ENCODE data around the gene MAP3K4. TPM values are rescaled to one million over a fixed set of nuclear protein-coding genes. Genes with fewer than 3 reads are reported as not detected.

The MAP3K4 gene
- total RNA-seq, 1 donor from 2014 or later: 84.3 TPM

GRCh38 chr6:161141173-161141572 lies 149.6 kb downstream of the MAP3K4 start:
- peaks cover 7% of the 10 kb centered on the region for H3K4me1 Mint-ChIP-seq
- DNase-seq (ENCODE audit: low read depth, low spot score): no peak
- no peaks in the 10 kb centered on the region for H3K27me3 Mint-ChIP-seq (ENCODE audit: low read depth)
- peaks cover 33% of the 10 kb centered on the region for H3K36me3 Mint-ChIP-seq (ENCODE audit: low read depth)
- H3K27ac Mint-ChIP-seq (ENCODE audit: unreplicated experiment): no peak overlapping the region
- H3K9me3 Mint-ChIP-seq: no peaks in the 10 kb centered on the region
- H3K4me3 Mint-ChIP-seq: no peak overlapping the region
- no peak for TF ChIP-seq CTCF (conservative IDR thresholded peaks at IDR 0.05)

- no peak for TF ChIP-seq CTCF (conservative IDR thresholded peaks at IDR 0.05)
- Mint-ChIP-seq H3K4me3 (no peak overlapping the region), H3K36me3 (ENCODE audit: low read depth) (peaks cover 36% of the 10 kb centered on the region), H3K4me1 (no peaks in the 10 kb centered on the region), H3K9me3 (no peaks in the 10 kb centered on the region), H3K27ac (ENCODE audit: unreplicated experiment) (no peak overlapping the region), H3K27me3 (ENCODE audit: low read depth) (no peaks in the 10 kb centered on the region)
- no peak for DNase-seq (ENCODE audit: low read depth, low spot score)
Observed at GRCh38 chr6:161142957-161143296, 151.4 kb downstream of the MAP3K4 start.

GRCh38 chr6:161143663-161144430 lies 152.3 kb downstream of the MAP3K4 start:
- Mint-ChIP-seq H3K27me3 (ENCODE audit: low read depth) (no peaks in the 10 kb centered on the region), H3K36me3 (ENCODE audit: low read depth) (peaks cover 40% of the 10 kb centered on the region), H3K4me1 (no peaks in the 10 kb centered on the region), H3K9me3 (no peaks in the 10 kb centered on the region), H3K27ac (ENCODE audit: unreplicated experiment) (no peak overlapping the region), H3K4me3 (no peak overlapping the region)
- TF ChIP-seq CTCF (conservative IDR thresholded peaks at IDR 0.05): no peak
- no peak for DNase-seq (ENCODE audit: low read depth, low spot score)

- no peaks in the 10 kb centered on the region for H3K4me1 Mint-ChIP-seq
- no peaks in the 10 kb centered on the region for H3K27me3 Mint-ChIP-seq (ENCODE audit: low read depth)
- DNase-seq (ENCODE audit: low read depth, low spot score): no peak
- no peak overlapping the region for H3K4me3 Mint-ChIP-seq
- H3K36me3 Mint-ChIP-seq (ENCODE audit: low read depth): peaks cover 24% of the 10 kb centered on the region
- TF ChIP-seq CTCF (conservative IDR thresholded peaks at IDR 0.05): no peak
- no peaks in the 10 kb centered on the region for H3K9me3 Mint-ChIP-seq
- H3K27ac Mint-ChIP-seq (ENCODE audit: unreplicated experiment): no peak overlapping the region
Observed at GRCh38 chr6:161150136-161150535, 158.6 kb downstream of the MAP3K4 start.

- no peaks in the 10 kb centered on the region for H3K9me3 Mint-ChIP-seq
- H3K27me3 Mint-ChIP-seq (ENCODE audit: low read depth): no peaks in the 10 kb centered on the region
- no peaks in the 10 kb centered on the region for H3K4me1 Mint-ChIP-seq
- DNase-seq (ENCODE audit: low read depth, low spot score): no peak
- H3K27ac Mint-ChIP-seq (ENCODE audit: unreplicated experiment): no peak overlapping the region
- no peak overlapping the region for H3K4me3 Mint-ChIP-seq
- no peak for TF ChIP-seq CTCF (conservative IDR thresholded peaks at IDR 0.05)
- H3K36me3 Mint-ChIP-seq (ENCODE audit: low read depth): peaks cover 27% of the 10 kb centered on the region
Observed at GRCh38 chr6:161150566-161150965, 159.0 kb downstream of the MAP3K4 start.

Data from neural crest cell (in vitro differentiated cells).